ENCODE measurements around the gene CCDC50. TPM values are rescaled to one million over a fixed set of nuclear protein-coding genes. Genes with fewer than 3 reads are reported as not detected.

The CCDC50 gene
- total RNA-seq, 1 donor from 2014 or later = 89.9 TPM

- H3K4me2 ChIP-seq (ENCODE audit: low read length) = no peak overlapping the region
- no peaks in the 10 kb centered on the region for H3K27me3 ChIP-seq (ENCODE audit: insufficient read depth, low read length)
- no peaks in the 10 kb centered on the region for H3K79me2 ChIP-seq (ENCODE audit: insufficient read depth, low read length)
- H3K9me3 ChIP-seq (ENCODE audit: insufficient read depth, low read depth, low read length) = no peaks in the 10 kb centered on the region
- peaks cover 16% of the 10 kb centered on the region for H3K36me3 ChIP-seq (ENCODE audit: insufficient read depth, low read length)
- Mint-ChIP-seq H3K9me3 (ENCODE audit: unreplicated experiment) (peaks cover 3% of the 10 kb centered on the region), H3K36me3 (ENCODE audit: low read depth, unreplicated experiment) (peaks cover 11% of the 10 kb centered on the region), H3K4me3 (ENCODE audit: unreplicated experiment) (no peak overlapping the region), H3K27me3 (ENCODE audit: low read depth, unreplicated experiment) (no peaks in the 10 kb centered on the region), H3K27ac (ENCODE audit: unreplicated experiment) (no peak overlapping the region), H3K4me1 (ENCODE audit: low read depth, unreplicated experiment) (peaks cover 2% of the 10 kb centered on the region)
- TF ChIP-seq EZH2 (IDR thresholded peaks at IDR 0.05; ENCODE audit: insufficient read depth, low read length) (no peak), CTCF (IDR thresholded peaks at IDR 0.05; ENCODE audit: insufficient read depth, low read depth, low read length) (no peak)
- no peak overlapping the region for H2AFZ ChIP-seq (ENCODE audit: low read depth, low read length)
- H4K20me1 ChIP-seq (ENCODE audit: insufficient read depth, low read length) = no peaks in the 10 kb centered on the region
- H3K9ac ChIP-seq (ENCODE audit: low read length) = no peak overlapping the region
- FAIRE-seq = no peak
- H3K27ac ChIP-seq (ENCODE audit: low read depth, low read length) = no peak overlapping the region
- H3K4me1 ChIP-seq (ENCODE audit: insufficient read depth, low read length) = no peaks in the 10 kb centered on the region
- no peak overlapping the region for H3K4me3 ChIP-seq (ENCODE audit: insufficient read depth, low read depth, low read length)
- peak; percentile 35 for DNase-seq (ENCODE audit: low read depth)
Observed at GRCh38 chr3:191397771-191398170, 68.6 kb downstream of the CCDC50 start.

GRCh38 chr3:191398607-191399006, 69.4 kb downstream of the CCDC50 start:
- no peaks in the 10 kb centered on the region for H3K27me3 Mint-ChIP-seq (ENCODE audit: low read depth, unreplicated experiment)
- Histone ChIP-seq H3K4me3 (ENCODE audit: insufficient read depth, low read depth, low read length) (no peak overlapping the region), H3K4me1 (ENCODE audit: insufficient read depth, low read length) (no peaks in the 10 kb centered on the region), H3K79me2 (ENCODE audit: insufficient read depth, low read length) (no peaks in the 10 kb centered on the region), H3K36me3 (ENCODE audit: insufficient read depth, low read length) (peaks cover 16% of the 10 kb centered on the region), H3K27me3 (ENCODE audit: insufficient read depth, low read length) (no peaks in the 10 kb centered on the region), H3K9me3 (ENCODE audit: insufficient read depth, low read depth, low read length) (no peaks in the 10 kb centered on the region), H4K20me1 (ENCODE audit: insufficient read depth, low read length) (no peaks in the 10 kb centered on the region), H3K27ac (ENCODE audit: low read depth, low read length) (no peak overlapping the region), H3K4me2 (ENCODE audit: low read length) (no peak overlapping the region), H2AFZ (ENCODE audit: low read depth, low read length) (no peak overlapping the region), H3K9ac (ENCODE audit: low read length) (no peak overlapping the region)
- H3K27ac Mint-ChIP-seq (ENCODE audit: unreplicated experiment) = no peak overlapping the region
- H3K4me1 Mint-ChIP-seq (ENCODE audit: low read depth, unreplicated experiment) = peaks cover 2% of the 10 kb centered on the region
- TF ChIP-seq CTCF (IDR thresholded peaks at IDR 0.05; ENCODE audit: insufficient read depth, low read depth, low read length) (no peak), EZH2 (IDR thresholded peaks at IDR 0.05; ENCODE audit: insufficient read depth, low read length) (no peak)
- peaks cover 3% of the 10 kb centered on the region for H3K9me3 Mint-ChIP-seq (ENCODE audit: unreplicated experiment)
- no peak for DNase-seq (ENCODE audit: low read depth)
- H3K36me3 Mint-ChIP-seq (ENCODE audit: low read depth, unreplicated experiment) = peaks cover 11% of the 10 kb centered on the region
- H3K4me3 Mint-ChIP-seq (ENCODE audit: unreplicated experiment) = no peak overlapping the region
- no peak for FAIRE-seq

GRCh38 chr3:191399918-191400317, 70.7 kb downstream of the CCDC50 start:
- Histone ChIP-seq H3K9me3 (ENCODE audit: insufficient read depth, low read depth, low read length) (no peaks in the 10 kb centered on the region), H3K4me1 (ENCODE audit: insufficient read depth, low read length) (no peaks in the 10 kb centered on the region), H3K27ac (ENCODE audit: low read depth, low read length) (no peak overlapping the region), H2AFZ (ENCODE audit: low read depth, low read length) (no peak overlapping the region), H3K79me2 (ENCODE audit: insufficient read depth, low read length) (no peaks in the 10 kb centered on the region), H3K27me3 (ENCODE audit: insufficient read depth, low read length) (no peaks in the 10 kb centered on the region), H3K4me3 (ENCODE audit: insufficient read depth, low read depth, low read length) (no peak overlapping the region), H3K36me3 (ENCODE audit: insufficient read depth, low read length) (peaks cover 15% of the 10 kb centered on the region), H4K20me1 (ENCODE audit: insufficient read depth, low read length) (no peaks in the 10 kb centered on the region), H3K4me2 (ENCODE audit: low read length) (no peak overlapping the region), H3K9ac (ENCODE audit: low read length) (no peak overlapping the region)
- H3K27ac Mint-ChIP-seq (ENCODE audit: unreplicated experiment) = no peak overlapping the region
- H3K27me3 Mint-ChIP-seq (ENCODE audit: low read depth, unreplicated experiment) = no peaks in the 10 kb centered on the region
- peaks cover 11% of the 10 kb centered on the region for H3K36me3 Mint-ChIP-seq (ENCODE audit: low read depth, unreplicated experiment)
- no peak overlapping the region for H3K4me3 Mint-ChIP-seq (ENCODE audit: unreplicated experiment)
- peaks cover 3% of the 10 kb centered on the region for H3K9me3 Mint-ChIP-seq (ENCODE audit: unreplicated experiment)
- FAIRE-seq (no peak), DNase-seq (ENCODE audit: low read depth) (peak; percentile 27)
- no peak for TF ChIP-seq EZH2 (IDR thresholded peaks at IDR 0.05; ENCODE audit: insufficient read depth, low read length)
- TF ChIP-seq CTCF (IDR thresholded peaks at IDR 0.05; ENCODE audit: insufficient read depth, low read depth, low read length) = no peak
- H3K4me1 Mint-ChIP-seq (ENCODE audit: low read depth, unreplicated experiment) = peaks cover 2% of the 10 kb centered on the region
